ENCODE measurements around the gene SEZ6L2. TPM values are rescaled to one million over a fixed set of nuclear protein-coding genes. Genes with fewer than 3 reads are reported as not detected.

SEZ6L2 gene
- total and polyA plus RNA-seq, 9 of the 15 experiments (the other 6 are each of a cell fraction or from before 2014, with no cell fraction given), result 0.10 to 2.1 (median 0.72) TPM

DNA sequence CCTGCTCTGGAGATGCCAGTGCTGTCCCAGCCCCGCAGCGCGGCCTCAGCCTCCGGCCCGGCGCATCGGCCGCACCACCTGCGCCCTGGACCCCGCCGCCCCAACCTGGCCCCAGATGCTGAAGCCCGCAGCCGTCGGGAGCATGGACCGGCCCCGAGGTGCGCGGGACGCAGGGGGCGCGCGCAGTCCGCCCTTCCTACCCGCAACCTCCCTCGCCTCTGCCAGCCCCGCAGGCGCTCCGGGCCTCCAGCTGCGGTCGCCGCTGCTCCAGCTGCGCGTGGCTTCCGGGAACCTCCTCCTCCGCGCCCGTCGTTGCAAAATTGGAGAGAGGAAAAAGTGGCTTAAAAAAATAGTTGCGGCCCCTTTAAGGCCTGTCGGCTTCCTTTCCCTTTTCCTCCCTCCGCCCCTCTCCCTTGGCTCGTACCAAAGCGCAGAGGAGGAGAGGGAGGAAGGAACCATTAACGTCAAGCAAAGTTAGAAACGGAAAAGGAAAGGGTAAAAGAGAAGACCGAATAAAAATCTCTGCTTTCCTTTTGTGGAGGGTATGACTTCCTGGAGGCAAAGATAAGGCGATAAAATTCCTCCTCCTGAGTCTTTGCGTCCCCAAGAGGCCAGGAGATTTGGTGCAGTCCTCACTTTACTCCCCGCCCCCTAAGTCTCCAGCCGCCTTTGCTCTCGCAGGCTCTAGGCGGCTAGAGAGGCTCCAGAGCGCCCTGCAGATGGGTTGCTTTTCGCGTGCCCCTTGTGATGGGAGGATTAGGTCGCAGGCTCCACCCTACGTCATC, 36.3 kb downstream of the SEZ6L2 start, which contains the start of gene CDIPT (continued):
- TF ChIP-seq CBX3 (IDR thresholded peaks at IDR 0.05; ENCODE audit: borderline replicate concordance in 1 of 2, low read length in 2 of 2) (no peak), ZFP36 (IDR thresholded peaks at IDR 0.05; ENCODE audit: low read depth, low read length, partially characterized antibody) (no peak), ZNF699 (CRISPR knock-in tag; IDR thresholded peaks at IDR 0.05; ENCODE audit: insufficient replicate concordance) (no peak), NFYB (IDR thresholded peaks at IDR 0.05; ENCODE audit: extremely low read depth, insufficient read length) (no peak), CSDE1 (IDR thresholded peaks at IDR 0.05) (no peak), TAL1 (IDR thresholded peaks at IDR 0.05) (no peak), ZNF696 (CRISPR knock-in tag; conservative IDR thresholded peaks at IDR 0.05) (no peak), ZNF12 (CRISPR knock-in tag; IDR thresholded peaks at IDR 0.05) (no peak), ZNF311 (CRISPR knock-in tag; IDR thresholded peaks at IDR 0.05) (no peak), POLR3G (IDR thresholded peaks at IDR 0.05; ENCODE audit: extremely low read depth, insufficient read length, insufficient replicate concordance) (no peak), C11orf30 (IDR thresholded peaks at IDR 0.05; ENCODE audit: low read depth) (peak; percentile 15; the same call in 1 of the 2 replicates), HEY1 (CRISPR knock-in tag; IDR thresholded peaks at IDR 0.05; ENCODE audit: borderline replicate concordance) (peak; percentile 59; the same call in 1 of the 2 replicates), E2F3 (CRISPR knock-in tag; IDR thresholded peaks at IDR 0.05) (no peak; the same call in 1 of the 2 replicates), ZZZ3 (IDR thresholded peaks at IDR 0.05) (no peak), TAF1 (IDR thresholded peaks at IDR 0.05; ENCODE audit: control insufficient read depth, extremely low read depth, insufficient read depth, low read length, severe bottlenecking) (peak; percentile 46)
- TF ChIP-seq, protein P1, sequence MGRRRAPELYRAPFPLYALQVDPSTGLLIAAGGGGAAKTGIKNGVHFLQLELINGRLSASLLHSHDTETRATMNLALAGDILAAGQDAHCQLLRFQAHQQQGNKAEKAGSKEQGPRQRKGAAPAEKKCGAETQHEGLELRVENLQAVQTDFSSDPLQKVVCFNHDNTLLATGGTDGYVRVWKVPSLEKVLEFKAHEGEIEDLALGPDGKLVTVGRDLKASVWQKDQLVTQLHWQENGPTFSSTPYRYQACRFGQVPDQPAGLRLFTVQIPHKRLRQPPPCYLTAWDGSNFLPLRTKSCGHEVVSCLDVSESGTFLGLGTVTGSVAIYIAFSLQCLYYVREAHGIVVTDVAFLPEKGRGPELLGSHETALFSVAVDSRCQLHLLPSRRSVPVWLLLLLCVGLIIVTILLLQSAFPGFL (CRISPR knock-in tag; IDR thresholded peaks at IDR 0.05), result no peak
- TF ChIP-seq, protein P2, sequence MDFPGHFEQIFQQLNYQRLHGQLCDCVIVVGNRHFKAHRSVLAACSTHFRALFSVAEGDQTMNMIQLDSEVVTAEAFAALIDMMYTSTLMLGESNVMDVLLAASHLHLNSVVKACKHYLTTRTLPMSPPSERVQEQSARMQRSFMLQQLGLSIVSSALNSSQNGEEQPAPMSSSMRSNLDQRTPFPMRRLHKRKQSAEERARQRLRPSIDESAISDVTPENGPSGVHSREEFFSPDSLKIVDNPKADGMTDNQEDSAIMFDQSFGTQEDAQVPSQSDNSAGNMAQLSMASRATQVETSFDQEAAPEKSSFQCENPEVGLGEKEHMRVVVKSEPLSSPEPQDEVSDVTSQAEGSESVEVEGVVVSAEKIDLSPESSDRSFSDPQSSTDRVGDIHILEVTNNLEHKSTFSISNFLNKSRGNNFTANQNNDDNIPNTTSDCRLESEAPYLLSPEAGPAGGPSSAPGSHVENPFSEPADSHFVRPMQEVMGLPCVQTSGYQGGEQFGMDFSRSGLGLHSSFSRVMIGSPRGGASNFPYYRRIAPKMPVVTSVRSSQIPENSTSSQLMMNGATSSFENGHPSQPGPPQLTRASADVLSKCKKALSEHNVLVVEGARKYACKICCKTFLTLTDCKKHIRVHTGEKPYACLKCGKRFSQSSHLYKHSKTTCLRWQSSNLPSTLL (IDR thresholded peaks at IDR 0.05), result no peak
- TF ChIP-seq, protein P3, sequence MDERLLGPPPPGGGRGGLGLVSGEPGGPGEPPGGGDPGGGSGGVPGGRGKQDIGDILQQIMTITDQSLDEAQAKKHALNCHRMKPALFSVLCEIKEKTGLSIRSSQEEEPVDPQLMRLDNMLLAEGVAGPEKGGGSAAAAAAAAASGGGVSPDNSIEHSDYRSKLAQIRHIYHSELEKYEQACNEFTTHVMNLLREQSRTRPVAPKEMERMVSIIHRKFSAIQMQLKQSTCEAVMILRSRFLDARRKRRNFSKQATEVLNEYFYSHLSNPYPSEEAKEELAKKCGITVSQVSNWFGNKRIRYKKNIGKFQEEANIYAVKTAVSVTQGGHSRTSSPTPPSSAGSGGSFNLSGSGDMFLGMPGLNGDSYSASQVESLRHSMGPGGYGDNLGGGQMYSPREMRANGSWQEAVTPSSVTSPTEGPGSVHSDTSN (CRISPR knock-in tag; IDR thresholded peaks at IDR 0.05; ENCODE audit: low read depth), result no peak
- TF ChIP-seq, protein P3 (tag; conservative IDR thresholded peaks at IDR 0.05; ENCODE audit: low read depth), result no peak
- TF ChIP-seq, protein P4, sequence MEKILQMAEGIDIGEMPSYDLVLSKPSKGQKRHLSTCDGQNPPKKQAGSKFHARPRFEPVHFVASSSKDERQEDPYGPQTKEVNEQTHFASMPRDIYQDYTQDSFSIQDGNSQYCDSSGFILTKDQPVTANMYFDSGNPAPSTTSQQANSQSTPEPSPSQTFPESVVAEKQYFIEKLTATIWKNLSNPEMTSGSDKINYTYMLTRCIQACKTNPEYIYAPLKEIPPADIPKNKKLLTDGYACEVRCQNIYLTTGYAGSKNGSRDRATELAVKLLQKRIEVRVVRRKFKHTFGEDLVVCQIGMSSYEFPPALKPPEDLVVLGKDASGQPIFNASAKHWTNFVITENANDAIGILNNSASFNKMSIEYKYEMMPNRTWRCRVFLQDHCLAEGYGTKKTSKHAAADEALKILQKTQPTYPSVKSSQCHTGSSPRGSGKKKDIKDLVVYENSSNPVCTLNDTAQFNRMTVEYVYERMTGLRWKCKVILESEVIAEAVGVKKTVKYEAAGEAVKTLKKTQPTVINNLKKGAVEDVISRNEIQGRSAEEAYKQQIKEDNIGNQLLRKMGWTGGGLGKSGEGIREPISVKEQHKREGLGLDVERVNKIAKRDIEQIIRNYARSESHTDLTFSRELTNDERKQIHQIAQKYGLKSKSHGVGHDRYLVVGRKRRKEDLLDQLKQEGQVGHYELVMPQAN (IDR thresholded peaks at IDR 0.05; ENCODE audit: borderline replicate concordance), result no peak; the same call in 1 of the 2 replicates

All from K562 (cell line).